ENCODE results near the gene PEX11G. TPM values are rescaled to one million over a fixed set of nuclear protein-coding genes. Genes with fewer than 3 reads are reported as not detected.
A peak's percentile ranks its signal among the peaks of the same experiment; 100 is the strongest.

Gene PEX11G
- total RNA-seq, 1 donor from 2014 or later, result 2.1 TPM

GRCh38 chr19:7533281-7533885, 44.5 kb upstream of the PEX11G start:
- Histone ChIP-seq H3K4me3 (ENCODE audit: low read depth, low read length) (peak overlapping the region; percentile 99), H3K36me3 (ENCODE audit: control insufficient read depth, insufficient read depth, low read length) (peaks cover 7% of the 10 kb centered on the region), H3K27me3 (ENCODE audit: control insufficient read depth, insufficient read depth, low read length) (no peaks in the 10 kb centered on the region)
- no peak for FAIRE-seq
- DNase-seq (ENCODE audit: low read depth), result peak; percentile 28
- no peak for TF ChIP-seq CTCF (IDR thresholded peaks at IDR 0.05; ENCODE audit: insufficient read depth, low read length, severe bottlenecking)

GRCh38 chr19:7529610-7530490, 41.0 kb upstream of the PEX11G start:
- Histone ChIP-seq H3K36me3 (ENCODE audit: control insufficient read depth, insufficient read depth, low read length) (peaks cover 7% of the 10 kb centered on the region), H3K27me3 (ENCODE audit: control insufficient read depth, insufficient read depth, low read length) (no peaks in the 10 kb centered on the region), H3K4me3 (ENCODE audit: low read depth, low read length) (no peak overlapping the region)
- FAIRE-seq, result no peak
- DNase-seq (ENCODE audit: low read depth), result no peak
- no peak for TF ChIP-seq CTCF (IDR thresholded peaks at IDR 0.05; ENCODE audit: insufficient read depth, low read length, severe bottlenecking)

- no peak for FAIRE-seq
Measured at GRCh38 chr19:7529246-7529600, 40.4 kb upstream of the PEX11G start.

GRCh38 chr19:7528522-7529245, 39.8 kb upstream of the PEX11G start:
- no peak for DNase-seq (ENCODE audit: low read depth)
- H3K27me3 ChIP-seq (ENCODE audit: control insufficient read depth, insufficient read depth, low read length), result no peaks in the 10 kb centered on the region
- peaks cover 7% of the 10 kb centered on the region for H3K36me3 ChIP-seq (ENCODE audit: control insufficient read depth, insufficient read depth, low read length)
- H3K4me3 ChIP-seq (ENCODE audit: low read depth, low read length), result no peak overlapping the region
- no peak for TF ChIP-seq CTCF (IDR thresholded peaks at IDR 0.05; ENCODE audit: insufficient read depth, low read length, severe bottlenecking)
- FAIRE-seq, result no peak

More at GRCh38 chr19:7529246-7529600, 40.4 kb upstream of the PEX11G start:
- Histone ChIP-seq H3K27me3 (ENCODE audit: control insufficient read depth, insufficient read depth, low read length) (no peaks in the 10 kb centered on the region), H3K36me3 (ENCODE audit: control insufficient read depth, insufficient read depth, low read length) (peaks cover 7% of the 10 kb centered on the region), H3K4me3 (ENCODE audit: low read depth, low read length) (no peak overlapping the region)
- DNase-seq (ENCODE audit: low read depth), result no peak
- no peak for TF ChIP-seq CTCF (IDR thresholded peaks at IDR 0.05; ENCODE audit: insufficient read depth, low read length, severe bottlenecking)

- Histone ChIP-seq H3K27me3 (ENCODE audit: control insufficient read depth, insufficient read depth, low read length) (no peaks in the 10 kb centered on the region), H3K4me3 (ENCODE audit: low read depth, low read length) (no peak overlapping the region), H3K36me3 (ENCODE audit: control insufficient read depth, insufficient read depth, low read length) (peaks cover 7% of the 10 kb centered on the region)
- FAIRE-seq (no peak), DNase-seq (ENCODE audit: low read depth) (no peak)
- TF ChIP-seq CTCF (IDR thresholded peaks at IDR 0.05; ENCODE audit: insufficient read depth, low read length, severe bottlenecking), result no peak
Measured at GRCh38 chr19:7528192-7528519, 39.3 kb upstream of the PEX11G start.
